KMS-11 (cell line): ENCODE measurements around the gene CCNYL1.

Experiments
- H2AFZ ChIP-seq: fragments of 200-600 bp; sonication (generic); 2 replicates; pipeline ENCODE4 v1.6.1; 2016; ENCODE audit warnings: antibody characterized with exemption, mixed run types, low read depth
- H3K27ac ChIP-seq: fragments of 200-600 bp; sonication (generic); 2 replicates; pipeline ENCODE4 v1.6.1; 2016; ENCODE audit warnings: mild to moderate bottlenecking, mixed run types
- H3K27me3 ChIP-seq: fragments of 200-600 bp; sonication (generic); 2 replicates; pipeline ENCODE4 v1.6.1; 2017; ENCODE audit warnings: mild to moderate bottlenecking, low read depth, mixed run types, moderate library complexity; ENCODE audit not compliant: insufficient read depth
- H3K36me3 ChIP-seq: fragments of 200-600 bp; sonication (generic); 2 replicates; pipeline ENCODE4 v1.6.1; 2017; ENCODE audit warnings: mild to moderate bottlenecking, mixed run types; ENCODE audit not compliant: insufficient read depth
- H3K4me1 ChIP-seq: fragments of 200-600 bp; sonication (generic); 2 replicates; pipeline ENCODE4 v1.6.1; 2016; ENCODE audit warnings: mild to moderate bottlenecking, low read depth, mixed run types; ENCODE audit not compliant: poor library complexity, severe bottlenecking
- H3K4me2 ChIP-seq: fragments of 200-600 bp; sonication (generic); 2 replicates; pipeline ENCODE4 v1.7.0; 2016; ENCODE audit warnings: mild to moderate bottlenecking, mixed run types
- H3K4me3 ChIP-seq: fragments of 200-600 bp; sonication (generic); IDR thresholded peaks from 2 replicates; pipeline ENCODE4 v1.6.1; 2017; ENCODE audit warnings: low read depth, low read length, mixed read lengths; ENCODE audit not compliant: insufficient read depth
- H3K79me2 ChIP-seq: fragments of 200-600 bp; sonication (generic); 2 replicates; pipeline ENCODE4 v1.6.1; 2016; ENCODE audit warnings: low read depth, mixed run types; ENCODE audit not compliant: insufficient read depth
- H3K9ac ChIP-seq: fragments of 200-600 bp; sonication (generic); 2 replicates; pipeline ENCODE4 v1.6.1; 2016; ENCODE audit warnings: mild to moderate bottlenecking, mixed run types
- H4K20me1 ChIP-seq: fragments of 200-600 bp; sonication (generic); 2 replicates; pipeline ENCODE4 v1.6.1; 2016; ENCODE audit warnings: mild to moderate bottlenecking, mixed run types; ENCODE audit not compliant: insufficient read depth
- CTCF ChIP-seq: fragments of 200-600 bp; sonication (generic); conservative IDR thresholded peaks from 2 replicates; pipeline ENCODE4 v1.6.1; 2017; ENCODE audit warnings: low read depth, mild to moderate bottlenecking, antibody characterized with exemption, low read length, moderate library complexity, mixed read lengths

Gene CCNYL1

GRCh38 chr2:207782238-207783030, 71.0 kb downstream of the CCNYL1 start:
- Histone ChIP-seq H3K4me1 (no peaks in the 10 kb centered on the region), H4K20me1 (no peaks in the 10 kb centered on the region), H3K4me3 (no peak overlapping the region), H3K79me2 (no peaks in the 10 kb centered on the region), H3K27ac (no peak overlapping the region), H3K4me2 (no peak overlapping the region), H3K27me3 (no peaks in the 10 kb centered on the region), H2AFZ (no peak overlapping the region), H3K9ac (no peak overlapping the region), H3K36me3 (no peaks in the 10 kb centered on the region)
- TF ChIP-seq CTCF = no peak

GRCh38 chr2:207783514-207783913, 72.1 kb downstream of the CCNYL1 start:
- H3K9ac ChIP-seq = no peak overlapping the region
- no peaks in the 10 kb centered on the region for H3K79me2 ChIP-seq
- H3K4me2 ChIP-seq = no peak overlapping the region
- H3K27ac ChIP-seq = no peak overlapping the region
- no peaks in the 10 kb centered on the region for H4K20me1 ChIP-seq
- no peak overlapping the region for H3K4me3 ChIP-seq
- H3K27me3 ChIP-seq = no peaks in the 10 kb centered on the region
- H3K36me3 ChIP-seq = no peaks in the 10 kb centered on the region
- H2AFZ ChIP-seq = no peak overlapping the region
- no peak for TF ChIP-seq CTCF
- H3K4me1 ChIP-seq = no peaks in the 10 kb centered on the region

- Histone ChIP-seq H3K27ac (no peak overlapping the region), H4K20me1 (no peaks in the 10 kb centered on the region), H3K4me3 (no peak overlapping the region), H3K4me1 (no peaks in the 10 kb centered on the region), H2AFZ (no peak overlapping the region), H3K36me3 (no peaks in the 10 kb centered on the region), H3K9ac (no peak overlapping the region), H3K79me2 (no peaks in the 10 kb centered on the region), H3K4me2 (no peak overlapping the region), H3K27me3 (no peaks in the 10 kb centered on the region)
- TF ChIP-seq CTCF = no peak
Observed at GRCh38 chr2:207784898-207785297, 73.5 kb downstream of the CCNYL1 start.

- H3K4me1 ChIP-seq = no peaks in the 10 kb centered on the region
Observed at GRCh38 chr2:207787017-207787416, 75.6 kb downstream of the CCNYL1 start.

More at GRCh38 chr2:207787017-207787416, 75.6 kb downstream of the CCNYL1 start:
- no peak overlapping the region for H3K4me2 ChIP-seq
- TF ChIP-seq CTCF = no peak
- H3K27me3 ChIP-seq = no peaks in the 10 kb centered on the region
- H3K79me2 ChIP-seq = no peaks in the 10 kb centered on the region
- H2AFZ ChIP-seq = no peak overlapping the region
- H3K36me3 ChIP-seq = no peaks in the 10 kb centered on the region
- no peak overlapping the region for H3K27ac ChIP-seq
- no peak overlapping the region for H3K4me3 ChIP-seq
- no peaks in the 10 kb centered on the region for H4K20me1 ChIP-seq
- H3K9ac ChIP-seq = no peak overlapping the region
